Dendritic cell treated with granulocyte-macrophage colony-stimulating factor and Interleukin-4, amounts not matched to agents 40 ng/mL and 50 ng/mL, for 4 days (primary cell): Measurements from ENCODE around the gene FAM20C.
"Not testable (repeated sequence)": the region's sequence is repeated elsewhere in the genome, so short reads cannot be mapped to it uniquely, and the experiment has no call there.

Experiments
- H3K27ac Mint-ChIP-seq: one replicate; pipeline ENCODE4 v1.8.0; 2022; ENCODE audit warnings: mild to moderate bottlenecking, mixed read lengths
- H3K27me3 Mint-ChIP-seq: one replicate; pipeline ENCODE4 v1.8.0; 2022; ENCODE audit warnings: mild to moderate bottlenecking, mixed read lengths
- H3K36me3 Mint-ChIP-seq: one replicate; pipeline ENCODE4 v1.8.0; 2022; ENCODE audit warnings: low read depth, mixed read lengths
- H3K4me1 Mint-ChIP-seq: one replicate; pipeline ENCODE4 v1.8.0; 2022; ENCODE audit warnings: low read depth, mixed read lengths
- H3K4me3 Mint-ChIP-seq: one replicate; pipeline ENCODE4 v1.8.0; 2022; ENCODE audit warnings: mild to moderate bottlenecking, moderate library complexity, mixed read lengths
- H3K9me3 Mint-ChIP-seq: one replicate; pipeline ENCODE4 v1.8.0; 2022; ENCODE audit warnings: mixed read lengths
- intact Hi-C: fragments of 100-400 bp; cut with micrococcal nuclease; formaldehyde crosslinking; loops from one replicate; pipeline ENCODE4 v1.15.0; 2022

The FAM20C gene

GRCh38 chr7:256461-256940, 64.1 kb downstream of the FAM20C start:
- Mint-ChIP-seq H3K9me3 (peaks cover 24% of the 10 kb centered on the region), H3K27ac (no peak overlapping the region), H3K36me3 (peaks cover 97% of the 10 kb centered on the region), H3K27me3 (no peaks in the 10 kb centered on the region), H3K4me1 (no peaks in the 10 kb centered on the region), H3K4me3 (no peak overlapping the region)
- intact Hi-C loops, result no loop called here

- Mint-ChIP-seq H3K36me3 (peaks cover 97% of the 10 kb centered on the region), H3K4me3 (no peak overlapping the region), H3K27me3 (no peaks in the 10 kb centered on the region), H3K4me1 (peaks cover 4% of the 10 kb centered on the region), H3K9me3 (peaks cover 30% of the 10 kb centered on the region), H3K27ac (no peak overlapping the region)
- intact Hi-C loops, result no loop called here
These were observed 64.7 kb downstream of the FAM20C start for GRCh38 chr7:256981-257646.

GRCh38 chr7:257647-257992, 65.2 kb downstream of the FAM20C start:
- intact Hi-C loops, result no loop called here
- Mint-ChIP-seq H3K4me1 (peaks cover 9% of the 10 kb centered on the region), H3K4me3 (no peak overlapping the region), H3K9me3 (peaks cover 35% of the 10 kb centered on the region), H3K27me3 (no peaks in the 10 kb centered on the region), H3K27ac (no peak overlapping the region), H3K36me3 (peaks cover 97% of the 10 kb centered on the region)

GRCh38 chr7:258476-259190, 66.3 kb downstream of the FAM20C start:
- H3K9me3 Mint-ChIP-seq, result peaks cover 38% of the 10 kb centered on the region
- no peak overlapping the region for H3K4me3 Mint-ChIP-seq
- intact Hi-C loops, result no loop called here
- H3K27ac Mint-ChIP-seq, result no peak overlapping the region
- peaks cover 10% of the 10 kb centered on the region for H3K4me1 Mint-ChIP-seq
- peaks cover 89% of the 10 kb centered on the region for H3K36me3 Mint-ChIP-seq
- H3K27me3 Mint-ChIP-seq, result no peaks in the 10 kb centered on the region

- Mint-ChIP-seq H3K4me3 (no peak overlapping the region), H3K4me1 (peaks cover 12% of the 10 kb centered on the region), H3K27ac (no peak overlapping the region), H3K9me3 (peaks cover 40% of the 10 kb centered on the region), H3K27me3 (no peaks in the 10 kb centered on the region), H3K36me3 (peaks cover 84% of the 10 kb centered on the region)
- intact Hi-C loops, result no loop called here
These were observed 66.8 kb downstream of the FAM20C start for GRCh38 chr7:259191-259505.

GRCh38 chr7:259751-260405, 67.5 kb downstream of the FAM20C start:
- H3K27ac Mint-ChIP-seq, result no peak overlapping the region
- no peaks in the 10 kb centered on the region for H3K27me3 Mint-ChIP-seq
- intact Hi-C loops, result no loop called here
- H3K4me3 Mint-ChIP-seq, result no peak overlapping the region
- H3K36me3 Mint-ChIP-seq, result peaks cover 77% of the 10 kb centered on the region
- peaks cover 43% of the 10 kb centered on the region for H3K9me3 Mint-ChIP-seq
- peaks cover 20% of the 10 kb centered on the region for H3K4me1 Mint-ChIP-seq

- Mint-ChIP-seq H3K4me1 (peaks cover 20% of the 10 kb centered on the region), H3K9me3 (peaks cover 40% of the 10 kb centered on the region), H3K27me3 (peaks cover under 1% of the 10 kb centered on the region), H3K4me3 (no peak overlapping the region), H3K27ac (no peak overlapping the region), H3K36me3 (peaks cover 69% of the 10 kb centered on the region)
- intact Hi-C loops, result no loop called here
These were observed 68.3 kb downstream of the FAM20C start for GRCh38 chr7:260441-261281.

- no peak overlapping the region for H3K4me3 Mint-ChIP-seq
- H3K27me3 Mint-ChIP-seq, result peaks cover 1% of the 10 kb centered on the region
- H3K4me1 Mint-ChIP-seq, result peaks cover 20% of the 10 kb centered on the region
These were observed 69.2 kb downstream of the FAM20C start for GRCh38 chr7:261341-262250.

GRCh38 chr7:262251-262572, 69.8 kb downstream of the FAM20C start:
- no peak overlapping the region for H3K4me3 Mint-ChIP-seq
- H3K27ac Mint-ChIP-seq, result no peak overlapping the region

More at GRCh38 chr7:261341-262250, 69.2 kb downstream of the FAM20C start:
- Mint-ChIP-seq H3K9me3 (peaks cover 40% of the 10 kb centered on the region), H3K27ac (no peak overlapping the region), H3K36me3 (peaks cover 60% of the 10 kb centered on the region)
- intact Hi-C loops, result no loop called here

GRCh38 chr7:262631-263311, 70.4 kb downstream of the FAM20C start:
- H3K4me3 Mint-ChIP-seq, H3K27ac Mint-ChIP-seq, H3K27me3 Mint-ChIP-seq, intact Hi-C loops: not testable (repeated sequence)
- peaks cover 40% of the 10 kb centered on the region for H3K9me3 Mint-ChIP-seq
- peaks cover 20% of the 10 kb centered on the region for H3K4me1 Mint-ChIP-seq
- H3K36me3 Mint-ChIP-seq, result peaks cover 48% of the 10 kb centered on the region

More at GRCh38 chr7:262251-262572, 69.8 kb downstream of the FAM20C start:
- intact Hi-C loops, result no loop called here
- peaks cover 40% of the 10 kb centered on the region for H3K9me3 Mint-ChIP-seq
- H3K36me3 Mint-ChIP-seq, result peaks cover 53% of the 10 kb centered on the region
- peaks cover 1% of the 10 kb centered on the region for H3K27me3 Mint-ChIP-seq
- H3K4me1 Mint-ChIP-seq, result peaks cover 20% of the 10 kb centered on the region

GRCh38 chr7:263483-264351, 71.3 kb downstream of the FAM20C start:
- peak overlapping the region; percentile 0 for H3K27ac Mint-ChIP-seq

More at GRCh38 chr7:263483-264351, 71.3 kb downstream of the FAM20C start:
- H3K9me3 Mint-ChIP-seq, result peaks cover 40% of the 10 kb centered on the region
- H3K27me3 Mint-ChIP-seq, H3K4me3 Mint-ChIP-seq, intact Hi-C loops: not testable (repeated sequence)
- H3K36me3 Mint-ChIP-seq, result peaks cover 38% of the 10 kb centered on the region
- H3K4me1 Mint-ChIP-seq, result peaks cover 20% of the 10 kb centered on the region
